GM12878 (cell line): Measurements from ENCODE around the gene CTNNA2. TPM values are rescaled to one million over a fixed set of nuclear protein-coding genes. Genes with fewer than 3 reads are reported as not detected.

ENCODE experiments used
- ATAC-seq: fragments of 200-7000 bp; cut with Tn5 transposase; 3 replicates; pipeline ENCODE4 v1.9.1; 2020; ENCODE audit warnings: mild to moderate bottlenecking, moderate library complexity
- BruUV-seq: library from RNA; stranded (reverse); fragments of 400-500 nt; replicated peaks from 2 replicates; lab custom pipeline; 2021; lab: Mats Ljungman, UMichigan
- CTCF ChIA-PET: fragments of 300-600 bp; sonication (Branson Sonifier 250); formaldehyde crosslinking; extraction: SDS; loops from one replicate; lab custom pipeline; 2021; ENCODE audit warnings: inconsistent platforms; lab: Yijun Ruan, JAX
- POLR2A ChIA-PET: fragments of 350-600 bp; formaldehyde crosslinking; extraction: SDS; loops from one replicate; lab custom pipeline; 2021; ENCODE audit warnings: inconsistent platforms; lab: Charles Lee
- RAD21 ChIA-PET: fragments of 300-600 bp; sonication (Branson Sonifier 250); formaldehyde crosslinking; loops from one replicate; lab custom pipeline; 2023; ENCODE audit warnings: antibody characterized with exemption; ENCODE audit not compliant: unreplicated experiment; lab: Charles Lee
- SMC1A ChIA-PET: fragments of 300-600 bp; sonication (Branson Sonifier 250); formaldehyde crosslinking; loops from one replicate; lab custom pipeline; 2023; ENCODE audit not compliant: unreplicated experiment, uncharacterized antibody; lab: Charles Lee
- DNase-seq: peaks from one replicate; pipeline ENCODE4 v3.0.0-alpha.2; 2011; ENCODE audit warnings: low read depth, low spot score
- FAIRE-seq: peaks from 3 replicates; lab custom pipeline; 2011; peaks lifted over from hg19 to GRCh38; lab: Jason Lieb, UNC
- H2AFZ ChIP-seq: 2 replicates; pipeline ENCODE4 v1.6.0; 2011; ENCODE audit warnings: low read depth, low read length, control low read depth; ENCODE audit not compliant: control insufficient read depth
- H3K27ac ChIP-seq: 2 replicates; pipeline ENCODE4 v1.5.1; 2011; ENCODE audit warnings: control low read depth; ENCODE audit not compliant: control insufficient read depth, insufficient read depth
- H3K27me3 ChIP-seq, 2 experiments: replicated peaks in 1 of 2; 2 replicates each; pipeline versions ENCODE4 v1.6.0 to v1.6.1; 2011; ENCODE audit warnings: low read length in 1 of 2; ENCODE audit not compliant: control insufficient read depth in 2 of 2, insufficient read depth in 2 of 2
- H3K36me3 ChIP-seq, 2 experiments: 2 replicates each; pipeline ENCODE4 v1.5.1; 2011; ENCODE audit warnings: low read length in 1 of 2; ENCODE audit not compliant: control insufficient read depth in 2 of 2, insufficient read depth in 2 of 2
- H3K4me1 ChIP-seq: 2 replicates; pipeline ENCODE4 v1.6.1; 2011; ENCODE audit warnings: mild to moderate bottlenecking, low read length, moderate library complexity, mixed read lengths; ENCODE audit not compliant: control insufficient read depth, insufficient read depth
- H3K4me2 ChIP-seq: 2 replicates; pipeline ENCODE4 v1.6.0; 2011; ENCODE audit warnings: control low read depth; ENCODE audit not compliant: control insufficient read depth, insufficient read depth
- H3K4me3 ChIP-seq: fragments of 200-600 bp; sonication (generic); 2 replicates; pipeline ENCODE4 v1.5.1; 2016
- H3K79me2 ChIP-seq: 2 replicates; pipeline ENCODE4 v1.6.0; 2011; ENCODE audit warnings: low read length; ENCODE audit not compliant: control insufficient read depth, insufficient read depth
- H3K9ac ChIP-seq: 2 replicates; pipeline ENCODE4 v1.8.0; 2011; ENCODE audit warnings: low read length, control low read depth, mixed read lengths; ENCODE audit not compliant: control insufficient read depth, insufficient read depth
- H3K9me3 ChIP-seq: replicated peaks from 3 replicates; pipeline ENCODE4 v1.5.1; 2011; ENCODE audit warnings: mild to moderate bottlenecking, low read length; ENCODE audit not compliant: control insufficient read depth, insufficient read depth
- H4K20me1 ChIP-seq: 2 replicates; pipeline ENCODE4 v1.6.0; 2011; ENCODE audit not compliant: control insufficient read depth, insufficient read depth
- CREM ChIP-seq: IDR thresholded peaks from 2 replicates; pipeline ENCODE4 v1.6.1; 2014; ENCODE audit warnings: antibody characterized with exemption, low read depth
- ESRRA ChIP-seq: IDR thresholded peaks from 2 replicates; pipeline ENCODE4 v1.6.1; 2012; ENCODE audit warnings: mild to moderate bottlenecking, low read length, improper control_type of control experiment
- HDGF ChIP-seq: fragments of 450-650 bp; IDR thresholded peaks from 2 replicates; pipeline ENCODE4 v1.6.1; 2016; ENCODE audit warnings: antibody characterized with exemption
- MYB ChIP-seq: fragments of 150-350 bp; IDR thresholded peaks from 2 replicates; pipeline ENCODE4 v1.6.1; 2014; ENCODE audit warnings: mild to moderate bottlenecking, low read depth, low read length, borderline replicate concordance
- NR2C2 ChIP-seq: IDR thresholded peaks from 2 replicates; pipeline ENCODE4 v1.6.1; 2011; ENCODE audit warnings: borderline replicate concordance, low read depth; ENCODE audit not compliant: control insufficient read depth, insufficient read length
- NR2F1 ChIP-seq: fragments of 450-650 bp; conservative IDR thresholded peaks from 2 replicates; pipeline ENCODE4 v1.6.1; 2017; ENCODE audit warnings: mild to moderate bottlenecking
- PML ChIP-seq: IDR thresholded peaks from 2 replicates; pipeline ENCODE4 v1.6.1; 2012; ENCODE audit warnings: low read length, inconsistent platforms
- POLR2AphosphoS2 ChIP-seq: IDR thresholded peaks from 2 replicates; pipeline ENCODE4 v1.6.1; 2011; ENCODE audit warnings: low read depth, mild to moderate bottlenecking, low read length, improper control_type of control experiment, moderate library complexity
- in situ Hi-C: fragments of 300-500 bp; cut with MboI; formaldehyde crosslinking; loops from 9 replicates; pipeline ENCODE4 v1.14.3; 2018; ENCODE audit warnings: mixed read lengths
- intact Hi-C: fragments of 100-400 bp; cut with micrococcal nuclease; formaldehyde crosslinking; loops from one replicate; pipeline ENCODE4 v1.14.2; 2022; ENCODE audit not compliant: unreplicated experiment
- polyA plus RNA-seq, 11 experiments: library from polyadenylated mRNA; depleted of rRNA in 4 of 11; unstranded in 6 of 11; stranded (reverse) in 5 of 11; fragments of >200 nt; fragmentation: Nextera tagmentation in 4 of 11; fragmentation: Illumina TruSeq in 1 of 11; extraction: Ambion mirVana in 4 of 11; extraction: Trizol in 1 of 11; gene quantifications; 1 replicate in 1 of 11; 2 replicates in 10 of 11; pipeline versions ENCODE4 v1.2.1 to v1.2.3, GENCODE V29; 2011 to 2016; ENCODE audit warnings: inconsistent platforms in 2 of 11, missing spikeins in 2 of 11, low read depth in 1 of 11
- total RNA-seq, 4 experiments: library from RNA; depleted of rRNA in 3 of 4; stranded (reverse); fragments of >200 nt in 3 of 4; fragmentation: Illumina TruSeq in 1 of 4; extraction: Trizol in 1 of 4; gene quantifications; 2 replicates each; pipeline versions ENCODE4 v1.2.1 to v1.2.3, GENCODE V29; 2013 to 2021
- TF ChIP-seq, protein P1 (sequence below): fragments of 450-650 bp; IDR thresholded peaks from 2 replicates; pipeline ENCODE4 v1.6.1; 2017; ENCODE audit warnings: mild to moderate bottlenecking

Gene CTNNA2
- total and polyA plus RNA-seq, 10 of the 15 experiments (the other 5 are each of a cell fraction or from before 2014, with no cell fraction given) = 2.4 to 36.2 (median 6.6) TPM

DNA sequence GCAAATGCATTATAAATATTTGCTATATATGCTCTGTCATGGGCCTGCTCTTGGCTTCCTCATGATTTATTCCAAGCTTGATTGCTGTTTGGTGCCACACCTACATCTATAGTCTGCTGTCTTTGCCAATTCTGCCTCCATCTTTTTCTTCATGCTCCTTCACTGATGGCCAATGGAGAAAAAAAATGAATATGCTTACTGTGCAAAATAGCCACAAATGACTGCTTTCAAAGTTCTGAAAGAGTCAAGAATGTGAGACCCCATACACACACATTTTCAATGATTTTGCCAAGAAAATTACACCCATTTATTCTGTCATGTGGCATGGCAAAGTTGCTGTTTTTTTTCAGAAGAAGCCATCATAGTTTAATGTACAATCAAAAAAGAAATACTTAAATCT is 1097.3 kb downstream of the CTNNA2 start:
- in situ Hi-C loops = no loop called here
- ChIA-PET CTCF (no interaction called here), RAD21 (no interaction called here), POLR2A (no interaction called here), SMC1A (no interaction called here)
- no peak overlapping the region for H3K4me2 ChIP-seq
- TF ChIP-seq CREM (no peak), NR2F1 (no peak), HDGF (no peak), ESRRA (no peak), MYB (no peak), POLR2AphosphoS2 (no peak), PML (no peak), NR2C2 (no peak)
- TF ChIP-seq, protein P1, sequence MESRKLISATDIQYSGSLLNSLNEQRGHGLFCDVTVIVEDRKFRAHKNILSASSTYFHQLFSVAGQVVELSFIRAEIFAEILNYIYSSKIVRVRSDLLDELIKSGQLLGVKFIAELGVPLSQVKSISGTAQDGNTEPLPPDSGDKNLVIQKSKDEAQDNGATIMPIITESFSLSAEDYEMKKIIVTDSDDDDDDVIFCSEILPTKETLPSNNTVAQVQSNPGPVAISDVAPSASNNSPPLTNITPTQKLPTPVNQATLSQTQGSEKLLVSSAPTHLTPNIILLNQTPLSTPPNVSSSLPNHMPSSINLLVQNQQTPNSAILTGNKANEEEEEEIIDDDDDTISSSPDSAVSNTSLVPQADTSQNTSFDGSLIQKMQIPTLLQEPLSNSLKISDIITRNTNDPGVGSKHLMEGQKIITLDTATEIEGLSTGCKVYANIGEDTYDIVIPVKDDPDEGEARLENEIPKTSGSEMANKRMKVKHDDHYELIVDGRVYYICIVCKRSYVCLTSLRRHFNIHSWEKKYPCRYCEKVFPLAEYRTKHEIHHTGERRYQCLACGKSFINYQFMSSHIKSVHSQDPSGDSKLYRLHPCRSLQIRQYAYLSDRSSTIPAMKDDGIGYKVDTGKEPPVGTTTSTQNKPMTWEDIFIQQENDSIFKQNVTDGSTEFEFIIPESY = no peak
- no peaks in the 10 kb centered on the region for H3K4me1 ChIP-seq
- intact Hi-C loops = no loop called here
- no peaks in the 10 kb centered on the region for H3K27me3 ChIP-seq
- no peak overlapping the region for H3K9ac ChIP-seq
- H3K36me3 ChIP-seq = no peaks in the 10 kb centered on the region; a peak in 1 of 4 replicates
- no peaks in the 10 kb centered on the region for H3K9me3 ChIP-seq
- no peaks in the 10 kb centered on the region for H4K20me1 ChIP-seq
- DNase-seq = no peak
- no peak overlapping the region for H3K4me3 ChIP-seq
- BruUV-seq = no TSS peak
- H2AFZ ChIP-seq = no peak overlapping the region
- no peak for FAIRE-seq
- H3K79me2 ChIP-seq = no peaks in the 10 kb centered on the region
- H3K27ac ChIP-seq = no peak overlapping the region
- no peak for ATAC-seq
